ENCODE measurements around the gene THSD4.
A peak's percentile ranks its signal among the peaks of the same experiment; 100 is the strongest.

Gene THSD4

DNA sequence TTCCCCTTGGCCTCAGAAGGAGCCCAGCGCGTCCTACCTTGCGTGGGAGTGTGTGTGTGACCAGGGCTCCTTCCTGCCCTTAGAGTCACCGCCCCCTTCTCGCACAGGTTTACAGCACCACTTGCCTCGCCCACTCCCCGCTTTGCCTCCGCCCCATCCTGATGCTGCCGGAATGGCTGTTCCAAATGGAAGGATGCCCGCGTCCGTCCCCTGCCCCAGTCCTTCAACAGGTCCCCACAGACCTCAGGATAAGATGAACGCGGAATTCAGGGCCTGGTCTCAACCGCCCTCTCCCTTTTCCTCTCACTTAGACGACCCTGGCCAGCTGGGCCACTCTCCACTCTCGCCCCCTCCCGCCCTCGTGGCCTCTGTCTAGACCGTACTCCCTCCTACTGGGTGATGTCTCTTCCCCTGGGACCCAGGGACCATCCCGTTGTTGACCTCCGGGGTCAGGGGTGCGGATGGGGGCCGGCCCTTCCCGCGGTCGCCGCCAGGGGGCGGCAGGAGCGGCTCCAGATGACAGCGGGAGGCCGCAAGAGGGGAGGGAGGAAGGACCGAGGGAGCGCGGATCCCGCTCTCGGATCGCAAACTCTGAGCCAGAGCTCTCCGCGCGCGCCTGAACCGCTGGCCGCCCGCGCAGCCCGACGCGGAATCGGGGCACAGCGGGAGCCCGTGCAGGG, at the start of gene THSD4:
THSD4 (plus strand) TSS at position 585 of the 680 bp plus-strand sequence.
- Histone ChIP-seq H3K9ac (ENCODE audit: insufficient read length) (no peak within 1 kb of the TSS), H3K4me3 (peak within 1 kb of the TSS; percentile 68), H3K9me3 (ENCODE audit: low read depth, low read length) (no peaks in the 10 kb centered on the region), H3K36me3 (ENCODE audit: insufficient read depth, low read length) (no peaks in the 10 kb centered on the region), H3K27ac (no peak within 1 kb of the TSS)
- TF ChIP-seq FOXP2 (optimal IDR thresholded peaks at IDR 0.05; ENCODE audit: control extremely low read depth, extremely low read length, insufficient read depth) (no peak), EZH2 (IDR thresholded peaks at IDR 0.05) (no peak), POLR2AphosphoS5 (IDR thresholded peaks at IDR 0.05; ENCODE audit: borderline replicate concordance, low read depth, low read length) (no peak)
- no peak for DNase-seq (ENCODE audit: low read depth, low spot score)

DNA sequence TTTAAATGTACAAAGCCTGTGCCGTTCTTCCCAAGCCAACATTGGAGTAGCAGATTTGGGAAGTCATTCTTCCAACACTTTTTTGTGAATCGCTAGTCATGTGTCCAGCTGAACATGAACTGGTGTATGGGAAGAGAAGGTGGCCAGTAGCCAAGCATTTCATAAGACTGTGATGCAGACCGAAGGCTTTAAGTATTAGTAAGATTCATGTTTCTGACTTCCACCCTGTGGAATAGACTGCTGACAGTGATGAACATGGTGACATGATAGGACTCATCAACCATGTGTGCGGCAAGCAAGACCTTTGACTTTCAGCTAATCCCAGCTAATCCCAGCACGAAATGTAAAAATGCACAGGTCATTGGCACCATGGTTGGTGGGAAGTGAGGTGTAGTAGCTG, 48.3 kb upstream of the THSD4 start:
- Histone ChIP-seq H3K27ac (no peak overlapping the region), H3K9ac (ENCODE audit: insufficient read length) (no peak overlapping the region), H3K36me3 (ENCODE audit: insufficient read depth, low read length) (no peaks in the 10 kb centered on the region), H3K4me3 (no peak overlapping the region), H3K9me3 (ENCODE audit: low read depth, low read length) (no peaks in the 10 kb centered on the region)
- TF ChIP-seq POLR2AphosphoS5 (IDR thresholded peaks at IDR 0.05; ENCODE audit: borderline replicate concordance, low read depth, low read length) (no peak), FOXP2 (optimal IDR thresholded peaks at IDR 0.05; ENCODE audit: control extremely low read depth, extremely low read length, insufficient read depth) (no peak), EZH2 (IDR thresholded peaks at IDR 0.05) (no peak)
- no peak for DNase-seq (ENCODE audit: low read depth, low spot score)

DNA sequence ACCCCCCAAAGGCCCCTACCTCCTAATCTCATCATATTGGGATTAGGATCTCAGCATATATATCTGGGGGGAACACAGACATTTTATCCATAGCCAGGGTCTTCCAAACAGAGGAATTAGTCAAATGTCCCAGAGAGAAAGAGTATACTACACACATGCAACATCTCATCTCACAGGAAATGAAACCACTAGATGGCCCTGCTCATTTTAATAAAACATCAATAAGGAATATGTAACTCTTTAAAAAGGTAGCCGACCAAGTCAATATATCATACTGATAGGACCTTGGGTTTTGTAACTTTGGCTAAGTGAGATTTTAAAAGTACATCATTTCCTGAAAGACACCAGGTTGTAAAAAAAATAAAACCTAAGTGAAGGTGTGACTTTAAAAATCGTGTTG, 45.6 kb upstream of the THSD4 start:
- H3K36me3 ChIP-seq (ENCODE audit: insufficient read depth, low read length), result no peaks in the 10 kb centered on the region
- no peaks in the 10 kb centered on the region; the same call in 1 of the 2 replicates for H3K9me3 ChIP-seq (ENCODE audit: low read depth, low read length)
- DNase-seq (ENCODE audit: low read depth, low spot score), result no peak
- no peak for TF ChIP-seq POLR2AphosphoS5 (IDR thresholded peaks at IDR 0.05; ENCODE audit: borderline replicate concordance, low read depth, low read length)
- no peak for TF ChIP-seq EZH2 (IDR thresholded peaks at IDR 0.05)
- TF ChIP-seq FOXP2 (optimal IDR thresholded peaks at IDR 0.05; ENCODE audit: control extremely low read depth, extremely low read length, insufficient read depth), result no peak
- no peak overlapping the region for H3K4me3 ChIP-seq
- H3K27ac ChIP-seq, result no peak overlapping the region
- no peak overlapping the region for H3K9ac ChIP-seq (ENCODE audit: insufficient read length)

DNA sequence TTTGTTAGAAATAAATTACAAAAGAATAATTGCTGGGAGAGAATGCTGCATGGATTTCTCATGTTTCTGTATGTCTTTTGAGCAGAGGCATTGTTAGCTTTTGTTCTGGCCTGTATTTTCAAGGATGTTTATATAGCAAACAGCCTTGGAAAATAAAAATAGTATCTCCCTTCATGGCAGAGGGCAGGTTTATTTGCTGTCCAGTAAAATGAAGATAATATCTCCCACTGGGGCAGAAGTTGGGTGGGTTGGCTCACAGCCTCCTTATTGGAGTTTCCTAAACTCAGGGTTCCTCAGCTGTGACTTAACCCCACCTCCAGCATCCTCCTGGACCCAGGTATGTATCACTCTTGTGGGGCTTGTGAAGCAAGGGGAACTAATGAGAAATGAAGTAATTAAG, 43.7 kb upstream of the THSD4 start:
- no peak overlapping the region for H3K4me3 ChIP-seq
- H3K9ac ChIP-seq (ENCODE audit: insufficient read length), result no peak overlapping the region
- DNase-seq (ENCODE audit: low read depth, low spot score), result no peak
- H3K36me3 ChIP-seq (ENCODE audit: insufficient read depth, low read length), result no peaks in the 10 kb centered on the region
- no peak overlapping the region for H3K27ac ChIP-seq
- TF ChIP-seq EZH2 (IDR thresholded peaks at IDR 0.05) (no peak), FOXP2 (optimal IDR thresholded peaks at IDR 0.05; ENCODE audit: control extremely low read depth, extremely low read length, insufficient read depth) (no peak), POLR2AphosphoS5 (IDR thresholded peaks at IDR 0.05; ENCODE audit: borderline replicate concordance, low read depth, low read length) (no peak)
- H3K9me3 ChIP-seq (ENCODE audit: low read depth, low read length), result no peaks in the 10 kb centered on the region; the same call in 1 of the 2 replicates

- H3K36me3 ChIP-seq (ENCODE audit: insufficient read depth, low read length), result no peaks in the 10 kb centered on the region
- TF ChIP-seq EZH2 (IDR thresholded peaks at IDR 0.05) (no peak), POLR2AphosphoS5 (IDR thresholded peaks at IDR 0.05; ENCODE audit: borderline replicate concordance, low read depth, low read length) (no peak), FOXP2 (optimal IDR thresholded peaks at IDR 0.05; ENCODE audit: control extremely low read depth, extremely low read length, insufficient read depth) (no peak)
- H3K4me3 ChIP-seq, result no peak overlapping the region
- DNase-seq (ENCODE audit: low read depth, low spot score), result no peak
- H3K9ac ChIP-seq (ENCODE audit: insufficient read length), result no peak overlapping the region
- H3K9me3 ChIP-seq (ENCODE audit: low read depth, low read length), result no peaks in the 10 kb centered on the region; the same call in 1 of the 2 replicates
- H3K27ac ChIP-seq, result no peak overlapping the region
Observed at GRCh38 chr15:71072423-71072822, 42.8 kb upstream of the THSD4 start.

- H3K27ac ChIP-seq, result no peak overlapping the region
Observed at GRCh38 chr15:71078506-71079207, 36.6 kb upstream of the THSD4 start.

GRCh38 chr15:71079208-71080044, 35.8 kb upstream of the THSD4 start:
- Histone ChIP-seq H3K4me3 (no peak overlapping the region), H3K27ac (no peak overlapping the region), H3K9me3 (ENCODE audit: low read depth, low read length) (no peaks in the 10 kb centered on the region), H3K36me3 (ENCODE audit: insufficient read depth, low read length) (no peaks in the 10 kb centered on the region), H3K9ac (ENCODE audit: insufficient read length) (no peak overlapping the region)
- TF ChIP-seq FOXP2 (optimal IDR thresholded peaks at IDR 0.05; ENCODE audit: control extremely low read depth, extremely low read length, insufficient read depth) (no peak), POLR2AphosphoS5 (IDR thresholded peaks at IDR 0.05; ENCODE audit: borderline replicate concordance, low read depth, low read length) (no peak), EZH2 (IDR thresholded peaks at IDR 0.05) (no peak)
- no peak for DNase-seq (ENCODE audit: low read depth, low spot score)

More at GRCh38 chr15:71078506-71079207, 36.6 kb upstream of the THSD4 start:
- no peaks in the 10 kb centered on the region; the same call in 1 of the 2 replicates for H3K9me3 ChIP-seq (ENCODE audit: low read depth, low read length)
- TF ChIP-seq POLR2AphosphoS5 (IDR thresholded peaks at IDR 0.05; ENCODE audit: borderline replicate concordance, low read depth, low read length) (no peak), FOXP2 (optimal IDR thresholded peaks at IDR 0.05; ENCODE audit: control extremely low read depth, extremely low read length, insufficient read depth) (no peak), EZH2 (IDR thresholded peaks at IDR 0.05) (no peak)
- H3K4me3 ChIP-seq, result no peak overlapping the region
- H3K9ac ChIP-seq (ENCODE audit: insufficient read length), result no peak overlapping the region
- no peak for DNase-seq (ENCODE audit: low read depth, low spot score)
- no peaks in the 10 kb centered on the region for H3K36me3 ChIP-seq (ENCODE audit: insufficient read depth, low read length)

DNA sequence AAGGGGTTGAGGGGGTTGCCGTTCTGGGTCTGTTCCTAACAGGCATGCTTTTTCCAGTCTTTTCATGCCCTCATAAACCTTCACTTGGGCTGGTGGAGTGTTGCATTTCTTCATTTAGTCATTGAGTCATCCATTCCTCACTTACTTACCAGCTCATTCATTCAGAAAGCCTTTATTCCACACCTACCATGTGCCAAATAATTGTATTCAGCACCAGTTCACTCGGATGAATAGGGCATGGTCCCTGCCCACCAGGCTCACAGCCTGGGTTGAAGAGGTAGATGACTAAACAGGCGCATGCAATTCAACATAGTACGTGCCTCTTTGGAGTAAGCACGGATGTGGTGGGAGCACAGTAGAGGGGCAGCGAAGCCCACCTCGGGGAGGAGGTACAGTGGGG, 35.1 kb upstream of the THSD4 start:
- H3K4me3 ChIP-seq, result no peak overlapping the region
- no peaks in the 10 kb centered on the region for H3K36me3 ChIP-seq (ENCODE audit: insufficient read depth, low read length)
- H3K27ac ChIP-seq, result no peak overlapping the region
- H3K9me3 ChIP-seq (ENCODE audit: low read depth, low read length), result no peaks in the 10 kb centered on the region
- TF ChIP-seq EZH2 (IDR thresholded peaks at IDR 0.05), result no peak
- no peak for TF ChIP-seq FOXP2 (optimal IDR thresholded peaks at IDR 0.05; ENCODE audit: control extremely low read depth, extremely low read length, insufficient read depth)
- TF ChIP-seq POLR2AphosphoS5 (IDR thresholded peaks at IDR 0.05; ENCODE audit: borderline replicate concordance, low read depth, low read length), result no peak
- DNase-seq (ENCODE audit: low read depth, low spot score), result no peak
- no peak overlapping the region for H3K9ac ChIP-seq (ENCODE audit: insufficient read length)

All from SK-N-MC (cell line).